ENCODE data around the gene POR. TPM values are rescaled to one million over a fixed set of nuclear protein-coding genes. Genes with fewer than 3 reads are reported as not detected.
"Not testable (repeated sequence)": the region's sequence is repeated elsewhere in the genome, so short reads cannot be mapped to it uniquely, and the experiment has no call there.

POR gene
- total RNA-seq, 2 donors from 2014 or later = 88.0 to 136 TPM

- TF ChIP-seq POLR2AphosphoS5 (IDR thresholded peaks at IDR 0.05) (no peak), POLR2A (IDR thresholded peaks at IDR 0.05) (no peak), CTCF (IDR thresholded peaks at IDR 0.05) (no peak)
- Histone ChIP-seq H3K9me3 (no peaks in the 10 kb centered on the region), H3K36me3 (no peaks in the 10 kb centered on the region), H3K27ac (peak overlapping the region; percentile 5 to 33), H3K4me1 (replicated peaks) (no peaks in the 10 kb centered on the region), H3K27me3 (replicated peaks; ENCODE audit: insufficient read depth) (no peaks in the 10 kb centered on the region), H3K4me3 (no peak overlapping the region)
- intact Hi-C loops (cut with DNase I) = no loop called here
- 64% methylated on average over 11 of the region's 11 CpGs for WGBS
- DNase-seq (ENCODE audit: low spot score) = no peak
Observed at GRCh38 chr7:76009672-76010600, 95.0 kb downstream of the POR start.

- no peaks in the 10 kb centered on the region for H3K9me3 ChIP-seq
- no peak overlapping the region for H3K4me3 ChIP-seq
- intact Hi-C loops (cut with DNase I) = no loop called here
- H3K4me1 ChIP-seq (replicated peaks) = no peaks in the 10 kb centered on the region
- no peaks in the 10 kb centered on the region for H3K27me3 ChIP-seq (replicated peaks; ENCODE audit: insufficient read depth)
- H3K36me3 ChIP-seq = no peaks in the 10 kb centered on the region
- peak overlapping the region; percentile 3 to 5 for H3K27ac ChIP-seq
- DNase-seq (ENCODE audit: low spot score) = no peak
- WGBS = 59% methylated on average over 8 of the region's 8 CpGs
- TF ChIP-seq POLR2AphosphoS5 (IDR thresholded peaks at IDR 0.05) = no peak
- no peak for TF ChIP-seq POLR2A (IDR thresholded peaks at IDR 0.05)
- no peak for TF ChIP-seq CTCF (IDR thresholded peaks at IDR 0.05)
Observed at GRCh38 chr7:76011442-76011861, 96.5 kb downstream of the POR start.

- Histone ChIP-seq H3K4me1 (replicated peaks) (no peaks in the 10 kb centered on the region), H3K4me3 (no peak overlapping the region), H3K27ac (no peak overlapping the region), H3K9me3 (no peaks in the 10 kb centered on the region), H3K27me3 (replicated peaks; ENCODE audit: insufficient read depth) (no peaks in the 10 kb centered on the region), H3K36me3 (no peaks in the 10 kb centered on the region)
- TF ChIP-seq CTCF (IDR thresholded peaks at IDR 0.05) = no peak
- TF ChIP-seq POLR2AphosphoS5 (IDR thresholded peaks at IDR 0.05) = no peak
- no peak for TF ChIP-seq POLR2A (IDR thresholded peaks at IDR 0.05)
- no peak for DNase-seq (ENCODE audit: low spot score)
- intact Hi-C loops (cut with DNase I) = no loop called here
- 92% methylated on average over 13 of the region's 13 CpGs for WGBS
Observed at GRCh38 chr7:76016191-76016947, 101.4 kb downstream of the POR start.

- H3K36me3 ChIP-seq; H3K4me1 ChIP-seq (replicated peaks); H3K27me3 ChIP-seq (replicated peaks; ENCODE audit: insufficient read depth); H3K27ac ChIP-seq; DNase-seq (ENCODE audit: low spot score); H3K4me3 ChIP-seq; H3K9me3 ChIP-seq; intact Hi-C loops (cut with DNase I): not testable (repeated sequence)
- 94% methylated on average over 4 of the region's 4 CpGs for WGBS
Observed at GRCh38 chr7:76018520-76018919, 103.6 kb downstream of the POR start.

- TF ChIP-seq POLR2AphosphoS5 (IDR thresholded peaks at IDR 0.05) (peak; percentile 56), CTCF (IDR thresholded peaks at IDR 0.05) (peak; percentile 43 to 93 (median 91)), POLR2A (IDR thresholded peaks at IDR 0.05) (no peak)
- Histone ChIP-seq H3K4me1 (replicated peaks) (no peaks in the 10 kb centered on the region), H3K4me3 (no peak overlapping the region), H3K27me3 (replicated peaks; ENCODE audit: insufficient read depth) (no peaks in the 10 kb centered on the region), H3K27ac (no peak overlapping the region), H3K9me3 (no peaks in the 10 kb centered on the region), H3K36me3 (no peaks in the 10 kb centered on the region)
- WGBS = 38% methylated on average over 6 of the region's 6 CpGs
- peak; percentile 62 for DNase-seq (ENCODE audit: low spot score)
- intact Hi-C loops (cut with DNase I) = loop anchor here (1.0 kb wide), 1 partner anchor 154 kb away; no protein-coding TSS in a partner anchor
Observed at GRCh38 chr7:76020031-76020714, 105.2 kb downstream of the POR start.
